Endothelial cell of umbilical vein (primary cell): ENCODE measurements around the gene ARSB.

ENCODE experiments used
- CTCF ChIP-seq, 2 donors: IDR thresholded peaks; 1 replicate in 1 of 2; 2 replicates in 1 of 2; pipeline ENCODE4 v1.5.1; 2011; ENCODE audit warnings: low read length in 2 of 2, mild to moderate bottlenecking in 2 of 2, moderate library complexity in 2 of 2, control low read depth in 1 of 2, inconsistent platforms in 1 of 2, low read depth in 1 of 2; ENCODE audit not compliant: insufficient read depth in 1 of 2; ENCODE audit errors: extremely low read depth in 1 of 2
- EZH2 ChIP-seq: IDR thresholded peaks from 2 replicates; pipeline ENCODE4 v1.6.1; 2012; ENCODE audit warnings: borderline replicate concordance, low read depth, mild to moderate bottlenecking, moderate library complexity, low read length, inconsistent platforms; ENCODE audit not compliant: severe bottlenecking
- FOS ChIP-seq: IDR thresholded peaks from 2 replicates; pipeline ENCODE4 v1.6.1; 2011; ENCODE audit warnings: mild to moderate bottlenecking, low read length, moderate library complexity, borderline replicate concordance; ENCODE audit not compliant: insufficient read depth
- GATA2 ChIP-seq: IDR thresholded peaks from 2 replicates; pipeline ENCODE4 v1.7.0; 2011; ENCODE audit warnings: low read depth, mild to moderate bottlenecking, moderate library complexity, mixed read lengths, low read length; ENCODE audit not compliant: insufficient read length, insufficient read depth
- JUN ChIP-seq: IDR thresholded peaks from 2 replicates; pipeline ENCODE4 v1.6.1; 2011; ENCODE audit warnings: borderline replicate concordance, low read depth; ENCODE audit not compliant: insufficient read length, insufficient read depth
- MAX ChIP-seq: IDR thresholded peaks from 2 replicates; pipeline ENCODE4 v1.6.1; 2011; ENCODE audit not compliant: insufficient read depth, insufficient read length
- POLR2AphosphoS5 ChIP-seq: IDR thresholded peaks from 2 replicates; pipeline ENCODE4 v1.6.1; 2012; ENCODE audit warnings: low read depth, mild to moderate bottlenecking, control low read depth, low read length, moderate library complexity; ENCODE audit not compliant: insufficient read depth

- TF ChIP-seq CTCF (IDR thresholded peaks at IDR 0.05; ENCODE audit: extremely low read depth in 1 of 2, insufficient read depth in 1 of 2, low read depth in 1 of 2, low read length in 2 of 2) (no peak), POLR2AphosphoS5 (no peak), FOS (no peak), JUN (no peak), EZH2 (no peak), MAX (no peak), GATA2 (no peak)
Measured at GRCh38 chr5:78912085-78912771, 72.9 kb downstream of the ARSB start.
